Rectal smooth muscle tissue (tissue), 1 donor: ENCODE data around the gene IRF2.

ENCODE experiments used
- H3K27ac ChIP-seq: one replicate; pipeline ENCODE4 v1.7.0; 2013; ENCODE audit warnings: low read depth, low read length, inconsistent platforms
- H3K27me3 ChIP-seq: one replicate; pipeline ENCODE4 v1.7.0; 2013; ENCODE audit warnings: low read length; ENCODE audit not compliant: control insufficient read depth, insufficient read depth
- H3K36me3 ChIP-seq: one replicate; pipeline ENCODE4 v1.7.0; 2013; ENCODE audit warnings: low read length; ENCODE audit not compliant: control insufficient read depth, insufficient read depth
- H3K4me1 ChIP-seq: one replicate; pipeline ENCODE4 v1.7.0; 2013; ENCODE audit warnings: low read length; ENCODE audit not compliant: control insufficient read depth, insufficient read depth
- H3K4me3 ChIP-seq: one replicate; pipeline ENCODE4 v1.7.0; 2013; ENCODE audit warnings: low read length
- H3K9ac ChIP-seq: one replicate; pipeline ENCODE4 v1.7.0; 2013; ENCODE audit warnings: low read length

The IRF2 gene

GRCh38 chr4:184404047-184404446 lies 70.3 kb downstream of the IRF2 start:
- H3K4me1 ChIP-seq = peaks cover 3% of the 10 kb centered on the region
- no peak overlapping the region for H3K4me3 ChIP-seq
- no peak overlapping the region for H3K27ac ChIP-seq
- H3K36me3 ChIP-seq = peaks cover 24% of the 10 kb centered on the region
- no peaks in the 10 kb centered on the region for H3K27me3 ChIP-seq
- H3K9ac ChIP-seq = no peak overlapping the region

GRCh38 chr4:184403384-184403781 lies 71.0 kb downstream of the IRF2 start:
- Histone ChIP-seq H3K27ac (no peak overlapping the region), H3K36me3 (peaks cover 27% of the 10 kb centered on the region), H3K4me3 (no peak overlapping the region)

GRCh38 chr4:184402740-184403383 lies 71.5 kb downstream of the IRF2 start:
- Histone ChIP-seq H3K27me3 (no peaks in the 10 kb centered on the region), H3K27ac (no peak overlapping the region), H3K4me3 (no peak overlapping the region), H3K36me3 (peaks cover 30% of the 10 kb centered on the region), H3K4me1 (peaks cover 3% of the 10 kb centered on the region), H3K9ac (no peak overlapping the region)

More at GRCh38 chr4:184403384-184403781, 71.0 kb downstream of the IRF2 start:
- Histone ChIP-seq H3K27me3 (no peaks in the 10 kb centered on the region), H3K9ac (no peak overlapping the region), H3K4me1 (peaks cover 3% of the 10 kb centered on the region)

- Histone ChIP-seq H3K27me3 (no peaks in the 10 kb centered on the region), H3K4me3 (no peak overlapping the region), H3K4me1 (no peaks in the 10 kb centered on the region), H3K9ac (no peak overlapping the region), H3K36me3 (peaks cover 34% of the 10 kb centered on the region), H3K27ac (no peak overlapping the region)
These were observed 72.1 kb downstream of the IRF2 start for GRCh38 chr4:184402239-184402638.

- Histone ChIP-seq H3K36me3 (peaks cover 39% of the 10 kb centered on the region), H3K27me3 (no peaks in the 10 kb centered on the region), H3K4me1 (no peaks in the 10 kb centered on the region), H3K9ac (no peak overlapping the region), H3K4me3 (no peak overlapping the region), H3K27ac (no peak overlapping the region)
These were observed 72.8 kb downstream of the IRF2 start for GRCh38 chr4:184401397-184402171.

- H3K4me1 ChIP-seq = no peaks in the 10 kb centered on the region
- H3K9ac ChIP-seq = no peak overlapping the region
- no peak overlapping the region for H3K4me3 ChIP-seq
- peaks cover 38% of the 10 kb centered on the region for H3K36me3 ChIP-seq
- no peak overlapping the region for H3K27ac ChIP-seq
- H3K27me3 ChIP-seq = no peaks in the 10 kb centered on the region
These were observed 73.5 kb downstream of the IRF2 start for GRCh38 chr4:184400891-184401290.

- Histone ChIP-seq H3K4me3 (no peak overlapping the region), H3K27me3 (no peaks in the 10 kb centered on the region), H3K9ac (no peak overlapping the region), H3K27ac (no peak overlapping the region), H3K36me3 (peaks cover 35% of the 10 kb centered on the region), H3K4me1 (no peaks in the 10 kb centered on the region)
These were observed 73.9 kb downstream of the IRF2 start for GRCh38 chr4:184400375-184400870.

GRCh38 chr4:184399512-184399908 lies 74.8 kb downstream of the IRF2 start:
- peaks cover 30% of the 10 kb centered on the region for H3K36me3 ChIP-seq
- no peak overlapping the region for H3K4me3 ChIP-seq
- no peaks in the 10 kb centered on the region for H3K4me1 ChIP-seq

GRCh38 chr4:184398741-184399511 lies 75.4 kb downstream of the IRF2 start:
- H3K36me3 ChIP-seq = peaks cover 31% of the 10 kb centered on the region
- H3K27me3 ChIP-seq = no peaks in the 10 kb centered on the region
- H3K27ac ChIP-seq = no peak overlapping the region
- H3K4me3 ChIP-seq = no peak overlapping the region
- no peak overlapping the region for H3K9ac ChIP-seq
- H3K4me1 ChIP-seq = no peaks in the 10 kb centered on the region

More at GRCh38 chr4:184399512-184399908, 74.8 kb downstream of the IRF2 start:
- H3K9ac ChIP-seq = no peak overlapping the region
- H3K27ac ChIP-seq = no peak overlapping the region
- H3K27me3 ChIP-seq = no peaks in the 10 kb centered on the region

- H3K36me3 ChIP-seq = peaks cover 35% of the 10 kb centered on the region
- no peak overlapping the region for H3K4me3 ChIP-seq
- no peaks in the 10 kb centered on the region for H3K4me1 ChIP-seq
- no peaks in the 10 kb centered on the region for H3K27me3 ChIP-seq
- no peak overlapping the region for H3K9ac ChIP-seq
- no peak overlapping the region for H3K27ac ChIP-seq
These were observed 76.7 kb downstream of the IRF2 start for GRCh38 chr4:184397516-184398163.

GRCh38 chr4:184396570-184397515 lies 77.5 kb downstream of the IRF2 start:
- Histone ChIP-seq H3K36me3 (peaks cover 35% of the 10 kb centered on the region), H3K27ac (no peak overlapping the region), H3K27me3 (no peaks in the 10 kb centered on the region), H3K4me3 (no peak overlapping the region), H3K4me1 (no peaks in the 10 kb centered on the region), H3K9ac (no peak overlapping the region)
